Liver (tissue), 3 donors: ENCODE results near the gene MGP.

Source experiments
- EGR1 ChIP-seq, 2 donors: IDR thresholded peaks; 2 replicates each; pipeline ENCODE4 v1.6.1; 2016 to 2018; ENCODE audit warnings: antibody characterized with exemption in 2 of 2, low read depth in 2 of 2
- SP1 ChIP-seq: IDR thresholded peaks from 2 replicates; pipeline ENCODE4 v1.6.1; 2018; ENCODE audit warnings: antibody characterized with exemption, mild to moderate bottlenecking
- TAF1 ChIP-seq: conservative IDR thresholded peaks from 2 replicates; pipeline ENCODE4 v1.6.1; 2016; ENCODE audit warnings: antibody characterized with exemption, mild to moderate bottlenecking
- TF ChIP-seq, protein P1 (sequence below): IDR thresholded peaks from 2 replicates; pipeline ENCODE4 v1.6.1; 2016; ENCODE audit warnings: antibody characterized with exemption
- TF ChIP-seq, protein P2 (sequence below): fragments of 150-350 bp; IDR thresholded peaks from 2 replicates; pipeline ENCODE4 v1.5.1; 2017; ENCODE audit warnings: improper control_type of control experiment, low read depth, low read length; ENCODE audit not compliant: missing input control
- donor health status: healthy.
- donor health status: healthy.

DNA sequence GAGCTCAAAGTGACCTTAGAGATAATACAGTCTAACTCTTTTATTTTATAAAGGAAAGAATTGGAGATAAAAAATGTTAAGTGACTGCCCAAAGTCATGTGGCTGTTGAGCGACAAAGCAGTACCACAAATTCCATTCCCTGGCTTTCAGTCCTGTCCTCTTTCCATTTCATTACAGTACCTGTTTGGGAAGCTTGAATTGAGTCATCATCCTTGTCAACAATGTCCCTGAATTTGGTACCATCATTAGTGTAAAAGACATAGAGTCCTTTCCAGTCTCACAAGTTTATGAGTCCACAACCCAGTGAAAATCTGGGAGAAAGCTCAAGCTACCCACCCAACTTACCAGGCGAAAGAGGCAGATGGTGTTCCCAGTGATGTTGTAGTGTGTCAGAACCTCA, 48.9 kb upstream of the MGP start:
- TF ChIP-seq, protein P1, sequence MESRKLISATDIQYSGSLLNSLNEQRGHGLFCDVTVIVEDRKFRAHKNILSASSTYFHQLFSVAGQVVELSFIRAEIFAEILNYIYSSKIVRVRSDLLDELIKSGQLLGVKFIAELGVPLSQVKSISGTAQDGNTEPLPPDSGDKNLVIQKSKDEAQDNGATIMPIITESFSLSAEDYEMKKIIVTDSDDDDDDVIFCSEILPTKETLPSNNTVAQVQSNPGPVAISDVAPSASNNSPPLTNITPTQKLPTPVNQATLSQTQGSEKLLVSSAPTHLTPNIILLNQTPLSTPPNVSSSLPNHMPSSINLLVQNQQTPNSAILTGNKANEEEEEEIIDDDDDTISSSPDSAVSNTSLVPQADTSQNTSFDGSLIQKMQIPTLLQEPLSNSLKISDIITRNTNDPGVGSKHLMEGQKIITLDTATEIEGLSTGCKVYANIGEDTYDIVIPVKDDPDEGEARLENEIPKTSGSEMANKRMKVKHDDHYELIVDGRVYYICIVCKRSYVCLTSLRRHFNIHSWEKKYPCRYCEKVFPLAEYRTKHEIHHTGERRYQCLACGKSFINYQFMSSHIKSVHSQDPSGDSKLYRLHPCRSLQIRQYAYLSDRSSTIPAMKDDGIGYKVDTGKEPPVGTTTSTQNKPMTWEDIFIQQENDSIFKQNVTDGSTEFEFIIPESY = no peak
- TF ChIP-seq EGR1 (IDR thresholded peaks at IDR 0.05; ENCODE audit: low read depth in 2 of 2) (no peak), TAF1 (no peak), SP1 (no peak)
- TF ChIP-seq, protein P2, sequence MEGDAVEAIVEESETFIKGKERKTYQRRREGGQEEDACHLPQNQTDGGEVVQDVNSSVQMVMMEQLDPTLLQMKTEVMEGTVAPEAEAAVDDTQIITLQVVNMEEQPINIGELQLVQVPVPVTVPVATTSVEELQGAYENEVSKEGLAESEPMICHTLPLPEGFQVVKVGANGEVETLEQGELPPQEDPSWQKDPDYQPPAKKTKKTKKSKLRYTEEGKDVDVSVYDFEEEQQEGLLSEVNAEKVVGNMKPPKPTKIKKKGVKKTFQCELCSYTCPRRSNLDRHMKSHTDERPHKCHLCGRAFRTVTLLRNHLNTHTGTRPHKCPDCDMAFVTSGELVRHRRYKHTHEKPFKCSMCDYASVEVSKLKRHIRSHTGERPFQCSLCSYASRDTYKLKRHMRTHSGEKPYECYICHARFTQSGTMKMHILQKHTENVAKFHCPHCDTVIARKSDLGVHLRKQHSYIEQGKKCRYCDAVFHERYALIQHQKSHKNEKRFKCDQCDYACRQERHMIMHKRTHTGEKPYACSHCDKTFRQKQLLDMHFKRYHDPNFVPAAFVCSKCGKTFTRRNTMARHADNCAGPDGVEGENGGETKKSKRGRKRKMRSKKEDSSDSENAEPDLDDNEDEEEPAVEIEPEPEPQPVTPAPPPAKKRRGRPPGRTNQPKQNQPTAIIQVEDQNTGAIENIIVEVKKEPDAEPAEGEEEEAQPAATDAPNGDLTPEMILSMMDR = no peak
